Hypothalamus (tissue), 51 donors: ENCODE results near the gene SLC26A9.

Source experiments
- DNase-seq, 51 donors: peaks; one replicate each; lab custom pipeline; 2025; lab: John Stamatoyannopoulos, UW

SLC26A9 gene

GRCh38 chr1:205973377-205974232 lies 30.3 kb upstream of the SLC26A9 start:
- no peak for DNase-seq

DNA sequence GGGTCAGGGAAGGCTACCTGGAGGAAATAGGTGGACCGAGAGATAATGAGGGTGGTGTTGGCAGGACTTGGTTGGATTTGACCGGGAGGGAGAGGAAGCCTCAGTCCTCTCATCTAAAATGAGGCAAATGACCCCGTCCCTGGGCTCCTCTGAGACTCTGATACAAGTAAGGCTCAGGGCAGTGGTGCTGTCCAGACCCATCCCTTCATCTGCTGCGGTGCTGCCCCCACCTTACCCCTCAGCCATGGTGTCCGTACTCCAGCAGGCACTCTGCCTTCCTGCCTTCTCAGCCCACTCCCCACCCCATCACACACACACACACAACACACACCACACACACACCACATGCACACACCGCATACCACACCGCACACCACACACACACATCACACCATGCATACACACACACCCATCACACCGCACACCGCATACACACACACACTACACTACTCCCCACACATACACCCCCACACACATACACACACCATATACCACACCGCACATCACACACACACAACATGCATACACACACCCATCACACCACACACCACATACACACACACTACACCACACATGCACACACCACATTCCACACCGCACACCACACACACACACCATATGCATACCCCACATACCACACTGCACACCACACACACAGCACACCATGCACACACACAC lies 29.4 kb upstream of the SLC26A9 start:
- no peak for DNase-seq

- DNase-seq = no peak
Measured at GRCh38 chr1:205972081-205972480, 28.8 kb upstream of the SLC26A9 start.

- DNase-seq = no peak
Measured at GRCh38 chr1:205971082-205971481, 27.8 kb upstream of the SLC26A9 start.

GRCh38 chr1:205970486-205970885 lies 27.2 kb upstream of the SLC26A9 start:
- no peak for DNase-seq

DNA sequence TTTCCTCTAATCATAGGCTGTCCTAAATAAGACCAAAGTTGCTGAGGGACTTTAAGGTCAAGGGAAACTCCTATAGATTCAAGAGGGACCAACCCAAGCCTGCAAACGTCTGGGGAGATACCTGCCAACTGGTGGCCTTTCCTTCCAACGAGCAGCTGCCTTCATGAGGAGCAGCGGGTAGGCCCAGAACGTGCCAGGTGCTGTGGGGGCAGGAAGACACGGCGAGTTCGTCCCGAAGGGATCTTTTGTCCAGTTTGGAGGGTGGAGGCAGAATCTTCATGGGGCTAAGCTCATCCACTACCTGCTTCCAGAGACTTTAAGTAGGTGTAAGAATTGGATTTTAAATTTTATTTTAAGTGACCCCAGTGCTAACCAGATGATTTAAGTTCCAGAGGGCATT lies 26.0 kb upstream of the SLC26A9 start:
- DNase-seq = no peak

DNA sequence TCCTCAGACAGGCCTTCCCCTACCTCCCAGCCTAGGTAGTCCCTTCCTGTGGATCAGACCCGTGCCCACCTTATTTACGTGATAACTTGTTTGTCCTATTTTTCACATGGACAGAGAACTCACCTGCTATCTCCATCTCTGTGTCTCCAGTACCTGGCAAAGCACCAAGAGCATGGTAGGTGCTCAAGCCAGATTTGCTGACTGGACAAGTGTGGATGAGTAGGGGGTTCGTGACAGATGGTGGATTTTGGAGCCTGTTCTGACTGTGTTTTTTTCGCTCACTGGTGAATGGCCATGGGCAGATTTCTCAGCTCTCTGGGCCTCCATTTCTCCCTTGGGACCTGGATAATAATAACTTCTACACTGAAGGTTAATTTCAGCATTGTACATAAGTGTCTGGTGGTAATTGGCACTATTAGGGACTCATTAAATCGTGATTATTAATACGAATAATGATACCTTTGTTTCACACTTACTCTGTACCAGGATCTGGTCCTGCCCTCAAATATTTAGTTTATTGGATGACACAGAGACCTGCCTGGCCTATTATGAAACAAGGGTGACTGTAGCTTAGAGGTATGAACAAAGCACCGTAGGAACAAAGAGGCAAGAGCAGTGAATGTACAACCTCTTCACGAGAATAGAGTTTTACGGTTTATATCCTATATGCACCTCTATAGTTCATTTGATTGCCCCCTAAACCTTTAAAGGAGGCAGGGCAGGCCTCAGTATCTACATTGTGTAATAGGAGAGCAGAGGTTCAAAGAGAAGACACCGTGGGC lies 24.5 kb upstream of the SLC26A9 start:
- no peak for DNase-seq

DNA sequence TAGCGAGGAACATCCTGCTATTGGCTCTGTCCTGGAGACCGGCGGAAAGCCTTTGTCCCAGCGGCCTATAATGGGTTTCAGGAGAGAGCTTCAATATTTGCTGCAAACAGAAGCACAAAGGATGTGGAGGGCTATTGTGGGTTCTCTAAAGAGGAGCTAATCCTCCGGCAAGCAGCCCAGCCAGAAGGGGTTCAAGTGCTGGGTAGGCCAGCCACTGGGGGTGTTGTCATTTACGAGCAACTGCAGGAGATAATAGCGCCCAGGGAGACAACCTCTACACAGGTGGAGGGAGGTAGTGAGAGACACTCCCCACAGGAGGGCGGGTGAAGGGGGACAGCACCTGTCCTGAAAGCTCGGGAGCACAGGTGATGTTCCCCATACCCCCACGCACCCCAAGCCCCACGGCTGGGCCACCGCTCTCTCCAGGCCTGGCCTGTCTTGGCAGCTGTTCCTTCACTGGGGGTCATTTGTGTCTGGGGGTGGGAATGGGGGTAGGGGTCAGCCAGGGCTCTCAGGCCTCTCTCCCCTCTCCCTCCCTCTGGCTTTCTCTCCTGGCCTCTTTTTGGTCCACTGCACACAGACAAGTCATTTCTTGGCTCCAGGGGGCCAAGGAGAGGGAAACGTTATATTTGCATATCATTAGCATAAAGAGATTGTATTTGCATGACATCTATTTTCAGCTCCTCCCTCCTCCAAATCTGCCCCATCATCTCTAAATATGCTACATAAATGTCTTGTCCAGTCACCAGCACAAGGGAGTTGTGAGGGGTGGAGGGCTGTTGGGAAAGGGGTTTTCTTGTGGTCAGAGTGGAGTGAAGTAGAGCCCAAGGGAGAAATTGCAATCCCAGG lies 22.0 kb upstream of the SLC26A9 start:
- DNase-seq = peak in 2 of 51 donors; percentile 26 to 31

- DNase-seq = no peak
Measured at GRCh38 chr1:205963352-205964155, 20.3 kb upstream of the SLC26A9 start.

DNA sequence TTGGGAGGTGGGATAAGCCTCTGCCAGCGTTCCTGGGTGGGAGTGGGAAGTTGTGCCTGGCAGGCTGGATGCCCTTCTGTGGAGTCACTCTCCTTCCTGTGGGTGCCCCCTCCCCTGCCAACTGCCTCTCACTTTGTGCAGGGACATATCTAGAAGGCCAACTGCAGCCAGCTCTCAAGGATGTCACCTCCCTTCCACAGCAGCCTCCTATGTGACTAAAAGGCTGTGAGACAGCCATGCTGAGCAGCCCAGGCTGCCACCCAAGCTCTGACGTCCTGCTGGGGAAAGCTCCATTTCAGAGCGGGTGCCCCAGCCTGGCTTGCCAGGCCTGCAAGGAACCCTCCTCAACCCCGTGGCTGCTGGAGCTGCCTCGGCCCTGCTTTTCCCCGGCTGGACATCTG lies 19.6 kb upstream of the SLC26A9 start:
- DNase-seq = no peak

GRCh38 chr1:205961991-205962820 lies 18.9 kb upstream of the SLC26A9 start:
- DNase-seq = no peak

- DNase-seq = peak in 22 of 51 donors; percentile 8 to 62 (median 28)
Measured at GRCh38 chr1:205961405-205961804, 18.1 kb upstream of the SLC26A9 start.

DNA sequence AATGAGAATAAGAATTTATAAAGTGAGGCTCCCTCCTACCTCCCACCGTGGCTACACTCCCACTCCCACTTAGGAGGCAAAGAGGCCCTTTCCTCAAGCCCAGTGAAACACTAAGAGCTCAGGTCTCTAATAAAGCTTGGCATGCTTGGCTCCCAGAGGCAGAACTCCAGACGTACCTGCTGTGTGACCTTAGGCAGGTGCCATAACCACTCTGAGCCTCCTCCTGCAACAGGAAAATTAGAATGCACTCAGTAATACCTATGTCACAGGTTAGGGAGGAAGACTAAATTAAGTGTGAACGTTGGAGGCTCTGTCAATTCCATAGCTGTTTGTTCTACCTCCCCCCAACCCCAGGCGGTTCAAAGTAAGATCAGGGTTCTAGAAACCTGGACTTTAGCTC lies 16.5 kb upstream of the SLC26A9 start:
- DNase-seq = no peak

GRCh38 chr1:205955499-205955898 lies 12.2 kb upstream of the SLC26A9 start:
- no peak for DNase-seq

GRCh38 chr1:205954819-205955404 lies 11.7 kb upstream of the SLC26A9 start:
- DNase-seq = no peak

DNA sequence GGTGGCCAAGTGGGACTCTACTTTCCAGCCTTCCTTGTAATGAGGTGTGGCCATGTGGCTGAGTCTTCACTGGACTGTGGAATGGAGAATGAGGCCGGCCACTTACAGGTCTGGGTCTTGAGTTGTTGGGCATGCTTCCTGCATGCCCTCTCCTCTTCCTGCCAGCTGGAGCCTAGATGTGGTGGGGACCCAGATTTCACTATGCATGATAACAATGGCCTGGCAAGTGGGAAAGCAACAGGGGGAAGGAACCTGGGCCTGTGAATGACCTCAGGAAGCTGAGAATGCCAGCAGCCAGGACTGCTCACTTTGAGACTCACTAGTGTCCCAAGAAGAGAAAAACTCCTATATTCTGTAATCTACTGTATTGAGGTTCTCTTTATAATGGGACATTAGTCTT lies 8.5 kb upstream of the SLC26A9 start:
- no peak for DNase-seq

DNA sequence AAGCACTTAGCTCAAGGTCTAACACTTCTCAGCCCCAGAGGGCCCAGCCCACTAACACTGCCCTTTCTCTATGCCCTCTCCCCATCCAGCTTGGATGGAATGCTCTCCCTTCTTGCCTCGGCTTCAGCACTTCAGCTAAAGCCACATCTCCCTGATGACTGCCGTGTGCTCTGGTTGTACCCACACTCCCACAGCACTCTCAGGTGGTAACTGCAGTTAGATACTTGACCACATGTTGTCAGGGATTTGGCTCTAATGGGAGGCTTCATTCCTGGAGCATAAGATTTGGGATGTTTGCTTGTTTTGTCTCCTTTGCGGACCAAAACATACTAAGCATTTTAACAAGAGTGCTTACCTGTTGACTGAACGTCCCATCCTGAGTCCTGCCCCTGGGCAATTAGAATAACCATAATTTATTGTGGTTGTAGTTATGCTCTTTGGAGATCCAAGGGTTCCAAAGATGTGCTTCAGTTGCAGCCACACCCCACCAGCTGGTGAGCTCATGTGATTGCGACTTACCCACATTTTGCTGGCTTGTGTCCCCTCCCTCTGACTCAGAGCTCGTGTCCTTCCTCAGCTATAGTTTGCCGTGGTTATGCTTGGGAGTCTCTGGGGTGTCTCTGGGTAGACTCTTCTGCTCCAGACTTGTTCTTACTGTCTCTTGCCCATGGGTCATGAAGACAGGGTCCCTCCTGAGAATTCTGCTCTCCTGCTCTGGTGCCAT lies 7.7 kb upstream of the SLC26A9 start:
- DNase-seq = no peak

GRCh38 chr1:205950280-205950679 lies 7.0 kb upstream of the SLC26A9 start:
- peak in 41 of 51 donors; percentile 18 to 87 (median 60) for DNase-seq
